PC-9 (cell line): ENCODE results near the gene SAMD14. TPM values are rescaled to one million over a fixed set of nuclear protein-coding genes. Genes with fewer than 3 reads are reported as not detected.
"Not testable (repeated sequence)": the region's sequence is repeated elsewhere in the genome, so short reads cannot be mapped to it uniquely, and the experiment has no call there.

Experiments used
- BruUV-seq: library from RNA; stranded (reverse); fragments of 400-500 nt; replicated peaks from 2 replicates; lab custom pipeline; 2021; lab: Mats Ljungman, UMichigan
- CTCF ChIA-PET: fragments of 300-600 bp; sonication (Branson Sonifier 250); formaldehyde crosslinking; loops from one replicate; lab custom pipeline; 2022; ENCODE audit warnings: antibody characterized with exemption; lab: Charles Lee
- POLR2A ChIA-PET: fragments of 300-600 bp; sonication (Branson Sonifier 250); formaldehyde crosslinking; loops from one replicate; lab custom pipeline; 2022; ENCODE audit warnings: antibody characterized with exemption; ENCODE audit not compliant: unreplicated experiment; lab: Charles Lee
- DNase-seq, 2 experiments: peaks; one replicate each; pipeline versions ENCODE4 v3.0.0 to v3.0.0-alpha.2; 2015 to 2022; ENCODE audit warnings: mixed read lengths in 1 of 2
- H2AFZ ChIP-seq: fragments of 200-600 bp; sonication (generic); 2 replicates; pipeline ENCODE4 v1.8.1; 2017; ENCODE audit warnings: antibody characterized with exemption
- H3F3A ChIP-seq: fragments of 200-600 bp; sonication (generic); 2 replicates; pipeline ENCODE4 v1.8.1; 2017; ENCODE audit warnings: antibody characterized with exemption, mild to moderate bottlenecking, low read depth; ENCODE audit not compliant: insufficient read depth
- H3K27ac ChIP-seq: fragments of 200-600 bp; sonication (generic); 2 replicates; pipeline ENCODE4 v1.6.1; 2016; ENCODE audit warnings: mixed run types
- H3K27me3 ChIP-seq: fragments of 200-600 bp; sonication (generic); 2 replicates; pipeline ENCODE4 v1.6.1; 2016; ENCODE audit warnings: low read depth, mixed run types; ENCODE audit not compliant: insufficient read depth
- H3K36me3 ChIP-seq: fragments of 200-600 bp; sonication (generic); 2 replicates; pipeline ENCODE4 v1.6.1; 2016; ENCODE audit warnings: low read depth, mixed run types
- H3K4me1 ChIP-seq: fragments of 200-600 bp; sonication (generic); replicated peaks from 2 replicates; pipeline ENCODE4 v1.6.1; 2016; ENCODE audit warnings: mixed run types; ENCODE audit not compliant: insufficient read depth
- H3K4me2 ChIP-seq: fragments of 200-600 bp; sonication (generic); 2 replicates; pipeline ENCODE4 v1.6.1; 2017; ENCODE audit warnings: mixed run types
- H3K4me3 ChIP-seq: fragments of 200-600 bp; sonication (generic); 2 replicates; pipeline ENCODE4 v1.6.1; 2016; ENCODE audit warnings: mixed run types
- H3K79me2 ChIP-seq: fragments of 200-600 bp; sonication (generic); 2 replicates; pipeline ENCODE4 v1.6.1; 2017; ENCODE audit warnings: low read depth, mixed run types
- H3K9me2 ChIP-seq: fragments of 200-600 bp; sonication (generic); 2 replicates; pipeline ENCODE4 v1.8.1; 2017; ENCODE audit warnings: mild to moderate bottlenecking; ENCODE audit not compliant: insufficient read depth
- H3K9me3 ChIP-seq: fragments of 200-600 bp; sonication (generic); 2 replicates; pipeline ENCODE4 v1.8.1; 2016; ENCODE audit warnings: low read depth; ENCODE audit not compliant: insufficient read depth
- H4K20me1 ChIP-seq: fragments of 200-600 bp; sonication (generic); 2 replicates; pipeline ENCODE4 v1.8.1; 2017; ENCODE audit not compliant: insufficient read depth
- CTCF ChIP-seq: fragments of 200-600 bp; sonication (generic); conservative IDR thresholded peaks from 2 replicates; pipeline ENCODE4 v1.6.1; 2017; ENCODE audit warnings: mixed run types, antibody characterized with exemption, mild to moderate bottlenecking, moderate library complexity
- EZH2 ChIP-seq: fragments of 200-600 bp; sonication (generic); IDR thresholded peaks from 2 replicates; pipeline ENCODE4 v1.8.0; 2017; ENCODE audit warnings: antibody characterized with exemption, low read depth
- intact Hi-C: fragments of 100-400 bp; cut with micrococcal nuclease; formaldehyde crosslinking; loops from one replicate; pipeline ENCODE4 v1.10.0; 2022; ENCODE audit not compliant: unreplicated experiment
- total RNA-seq: library from RNA; stranded (reverse); gene quantifications from 2 replicates; pipeline ENCODE4 v1.2.3, GENCODE V29; 2021

The SAMD14 gene
- total RNA-seq, 1 experiment from 2014 or later: 0.17 TPM

GRCh38 chr17:50062293-50063243 is 67.4 kb downstream of the SAMD14 start:
- Histone ChIP-seq H3K9me2 (no peaks in the 10 kb centered on the region), H3K36me3 (peaks cover 70% of the 10 kb centered on the region), H3K79me2 (peaks cover 86% of the 10 kb centered on the region), H4K20me1 (peaks cover 8% of the 10 kb centered on the region), H3K27ac (peak overlapping the region; percentile 97), H3K4me2 (peak overlapping the region; percentile 92), H3K4me1 (peaks cover 92% of the 10 kb centered on the region), H3F3A (peaks cover 94% of the 10 kb centered on the region), H2AFZ (no peak overlapping the region), H3K9me3 (no peaks in the 10 kb centered on the region), H3K27me3 (no peaks in the 10 kb centered on the region), H3K4me3 (peak overlapping the region; percentile 79)
- peak; percentile 99 to 100 for DNase-seq
- ChIA-PET POLR2A (interaction anchor here (0.5 to 1.9 kb wide), 6 partner anchors 10 to 150 kb away, joined by 3 to 48 read pairs (median 4); no protein-coding TSS in a partner anchor), CTCF (interaction anchor here (0.6 to 1.2 kb wide), 2 partner anchors 25 to 36 kb away, joined by 3 to 7 read pairs; no protein-coding TSS in a partner anchor)
- TSS peak; percentile 13 for BruUV-seq
- no peak for TF ChIP-seq CTCF
- TF ChIP-seq EZH2: no peak
- intact Hi-C loops: loop anchor here (1.0 kb wide), 2 partner anchors 11 to 34 kb away; no protein-coding TSS in a partner anchor

- H3K4me3 ChIP-seq: peak overlapping the region; percentile 79
- peaks cover 83% of the 10 kb centered on the region for H3K4me1 ChIP-seq
- peaks cover 86% of the 10 kb centered on the region for H3K79me2 ChIP-seq
- CTCF ChIA-PET: interaction anchor here (0.7 kb wide), 1 partner anchor 561 kb away, joined by 5 read pairs; no protein-coding TSS in a partner anchor
- peaks cover 94% of the 10 kb centered on the region for H3F3A ChIP-seq
- BruUV-seq, H3K9me2 ChIP-seq, H2AFZ ChIP-seq, H3K9me3 ChIP-seq, H3K27me3 ChIP-seq: not testable (repeated sequence)
- peaks cover 17% of the 10 kb centered on the region for H4K20me1 ChIP-seq
- H3K4me2 ChIP-seq: peak overlapping the region; percentile 92
- peak overlapping the region; percentile 97 for H3K27ac ChIP-seq
- H3K36me3 ChIP-seq: peaks cover 70% of the 10 kb centered on the region
- POLR2A ChIA-PET: interaction anchor here (0.6 to 1.9 kb wide), 2 partner anchors 34 to 369 kb away, joined by 5 to 48 read pairs; no protein-coding TSS in a partner anchor
- intact Hi-C loops: loop anchor here (1.0 kb wide), 2 partner anchors 10 to 33 kb away; no protein-coding TSS in a partner anchor
- peak in 1 of 2 experiments; percentile 75 for DNase-seq
Measured at GRCh38 chr17:50061713-50062045, 68.3 kb downstream of the SAMD14 start.

GRCh38 chr17:50060951-50061712 is 68.8 kb downstream of the SAMD14 start:
- Histone ChIP-seq H3K4me2 (peak overlapping the region; percentile 92), H3K36me3 (peaks cover 65% of the 10 kb centered on the region), H3K79me2 (peaks cover 86% of the 10 kb centered on the region), H4K20me1 (peaks cover 17% of the 10 kb centered on the region), H3K27ac (peak overlapping the region; percentile 97), H3K9me3 (no peaks in the 10 kb centered on the region), H3F3A (peaks cover 94% of the 10 kb centered on the region), H3K4me3 (peak overlapping the region; percentile 79), H3K9me2 (no peaks in the 10 kb centered on the region), H3K27me3 (no peaks in the 10 kb centered on the region), H3K4me1 (peaks cover 77% of the 10 kb centered on the region), H2AFZ (no peak overlapping the region)
- peak; percentile 46 to 78 for DNase-seq
- CTCF ChIA-PET: interaction anchor here (0.6 to 1.4 kb wide), 4 partner anchors 33 to 861 kb away, joined by 3 to 5 read pairs (median 4); no protein-coding TSS in a partner anchor
- intact Hi-C loops: no loop called here
- TF ChIP-seq CTCF (no peak), EZH2 (no peak)
- POLR2A ChIA-PET: interaction anchor here (0.6 to 1.9 kb wide), 4 partner anchors 31 to 379 kb away, joined by 3 to 48 read pairs (median 6); no protein-coding TSS in a partner anchor
- no TSS peak for BruUV-seq

Other genes with a start within 250 kb of the SAMD14 start
- gene DLX4, start 161.0 kb downstream of the SAMD14 start, total RNA-seq: 6.2 and 8.8 TPM in 2 replicates
- 1.2 and 2.0 TPM in 2 replicates for gene DLX3, start 134.9 kb downstream of the SAMD14 start, total RNA-seq
- 291 and 327 TPM in 2 replicates for gene ITGA3, start 74.0 kb downstream of the SAMD14 start, total RNA-seq
- 38.6 and 58.7 TPM in 2 replicates for gene PDK2, start 34.8 kb downstream of the SAMD14 start, total RNA-seq
- 34.0 and 35.8 TPM in 2 replicates for gene PPP1R9B, start 20.5 kb upstream of the SAMD14 start, total RNA-seq
- gene SGCA, start 35.8 kb upstream of the SAMD14 start, total RNA-seq: not detected in 2 replicates
- 20.7 and 29.5 TPM in 2 replicates for gene COL1A1, start 71.5 kb upstream of the SAMD14 start, total RNA-seq
- 12.9 and 16.6 TPM in 2 replicates for gene TMEM92, start 144.3 kb upstream of the SAMD14 start, total RNA-seq
- gene XYLT2, start 216.0 kb upstream of the SAMD14 start, total RNA-seq: 34.0 and 37.5 TPM in 2 replicates
- gene MRPL27, start 243.0 kb upstream of the SAMD14 start, total RNA-seq: 42.6 and 48.3 TPM in 2 replicates
- gene EME1, start 243.1 kb upstream of the SAMD14 start, total RNA-seq: 18.2 and 21.0 TPM in 2 replicates